Activated T-cell treated with anti-CD3 and anti-CD28 coated beads, Interleukin-2, amount 50 U/mL, for 1 hour (primary cell): Measurements from ENCODE around the gene EXOC3L4.
A peak's percentile ranks its signal among the peaks of the same experiment; 100 is the strongest.

Experiments
- DNase-seq: peaks from one replicate; pipeline ENCODE4 v3.0.0-alpha.2; 2020

The EXOC3L4 gene

GRCh38 chr14:103071544-103072251, 22.8 kb upstream of the EXOC3L4 start:
- no peak for DNase-seq

- DNase-seq = no peak
Measured at GRCh38 chr14:103072595-103073366, 21.7 kb upstream of the EXOC3L4 start.

GRCh38 chr14:103073367-103073875, 21.1 kb upstream of the EXOC3L4 start:
- DNase-seq = no peak

GRCh38 chr14:103073876-103074728, 20.4 kb upstream of the EXOC3L4 start:
- no peak for DNase-seq

- no peak for DNase-seq
Measured at GRCh38 chr14:103074729-103075367, 19.7 kb upstream of the EXOC3L4 start.

GRCh38 chr14:103078420-103078749, 16.1 kb upstream of the EXOC3L4 start:
- DNase-seq = peak; percentile 74

GRCh38 chr14:103078860-103079587, 15.5 kb upstream of the EXOC3L4 start:
- no peak for DNase-seq

- no peak for DNase-seq
Measured at GRCh38 chr14:103081951-103082350, 12.6 kb upstream of the EXOC3L4 start.

GRCh38 chr14:103084021-103084919, 10.3 kb upstream of the EXOC3L4 start, which contains the start of gene LBHD2:
Gene LBHD2, plus strand, starts transcription at chr14:103084210. Its CDS starts 1,803 bp downstream, at chr14:103086013.
- DNase-seq = no peak

GRCh38 chr14:103085106-103086091, 9.1 kb upstream of the EXOC3L4 start:
- DNase-seq = no peak

- no peak for DNase-seq
Measured at GRCh38 chr14:103086771-103087342, 7.7 kb upstream of the EXOC3L4 start.

GRCh38 chr14:103087343-103087835, 7.1 kb upstream of the EXOC3L4 start:
- DNase-seq = no peak

GRCh38 chr14:103088921-103089320, 5.6 kb upstream of the EXOC3L4 start:
- DNase-seq = no peak

- DNase-seq = no peak
Measured at GRCh38 chr14:103089386-103090335, 4.9 kb upstream of the EXOC3L4 start.

- no peak for DNase-seq
Measured at GRCh38 chr14:103090481-103091020, 4.0 kb upstream of the EXOC3L4 start.

- peak; percentile 81 for DNase-seq
Measured at GRCh38 chr14:103091041-103091882, 3.3 kb upstream of the EXOC3L4 start.

GRCh38 chr14:103091883-103092222, 2.7 kb upstream of the EXOC3L4 start:
- no peak for DNase-seq
